LNCaP clone FGC (cell line): ENCODE results near the gene SPRED2.

Experiments used
- DNase-seq: peaks from one replicate; pipeline ENCODE4 v3.0.0-alpha.2; 2011; ENCODE audit warnings: low read depth
- H3K4me3 ChIP-seq: 2 replicates; pipeline ENCODE4 v1.5.1; 2011; ENCODE audit warnings: mild to moderate bottlenecking, low read depth, low read length, control low read depth
- TF ChIP-seq, protein P1 (sequence below): IDR thresholded peaks from 2 replicates; pipeline ENCODE4 v1.5.1; 2012; ENCODE audit warnings: mild to moderate bottlenecking; ENCODE audit not compliant: control insufficient read depth, insufficient read depth; ENCODE audit errors: extremely low read depth

The SPRED2 gene

DNA sequence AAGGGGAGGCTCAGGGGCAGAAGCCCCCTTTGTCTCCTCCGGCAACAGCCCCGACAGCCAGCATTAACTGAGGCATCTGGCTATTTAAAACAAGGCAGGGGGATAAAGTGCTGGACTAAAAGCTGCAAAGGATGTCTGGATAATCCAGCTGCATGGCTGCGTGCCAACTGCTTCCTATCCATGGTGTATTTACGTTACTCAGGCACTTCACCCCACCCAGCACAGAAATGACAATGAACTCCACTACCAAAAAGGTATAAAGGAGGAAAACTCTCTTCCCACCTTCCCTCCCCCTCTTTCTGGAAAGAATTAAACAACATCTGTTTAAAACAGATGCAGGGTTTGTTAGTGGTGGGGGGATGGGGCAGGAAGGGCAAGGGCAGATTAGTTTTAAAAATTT lies 82.5 kb downstream of the SPRED2 start:
- H3K4me3 ChIP-seq = no peak overlapping the region
- no peak for DNase-seq
- TF ChIP-seq, protein P1, sequence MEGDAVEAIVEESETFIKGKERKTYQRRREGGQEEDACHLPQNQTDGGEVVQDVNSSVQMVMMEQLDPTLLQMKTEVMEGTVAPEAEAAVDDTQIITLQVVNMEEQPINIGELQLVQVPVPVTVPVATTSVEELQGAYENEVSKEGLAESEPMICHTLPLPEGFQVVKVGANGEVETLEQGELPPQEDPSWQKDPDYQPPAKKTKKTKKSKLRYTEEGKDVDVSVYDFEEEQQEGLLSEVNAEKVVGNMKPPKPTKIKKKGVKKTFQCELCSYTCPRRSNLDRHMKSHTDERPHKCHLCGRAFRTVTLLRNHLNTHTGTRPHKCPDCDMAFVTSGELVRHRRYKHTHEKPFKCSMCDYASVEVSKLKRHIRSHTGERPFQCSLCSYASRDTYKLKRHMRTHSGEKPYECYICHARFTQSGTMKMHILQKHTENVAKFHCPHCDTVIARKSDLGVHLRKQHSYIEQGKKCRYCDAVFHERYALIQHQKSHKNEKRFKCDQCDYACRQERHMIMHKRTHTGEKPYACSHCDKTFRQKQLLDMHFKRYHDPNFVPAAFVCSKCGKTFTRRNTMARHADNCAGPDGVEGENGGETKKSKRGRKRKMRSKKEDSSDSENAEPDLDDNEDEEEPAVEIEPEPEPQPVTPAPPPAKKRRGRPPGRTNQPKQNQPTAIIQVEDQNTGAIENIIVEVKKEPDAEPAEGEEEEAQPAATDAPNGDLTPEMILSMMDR = no peak

DNA sequence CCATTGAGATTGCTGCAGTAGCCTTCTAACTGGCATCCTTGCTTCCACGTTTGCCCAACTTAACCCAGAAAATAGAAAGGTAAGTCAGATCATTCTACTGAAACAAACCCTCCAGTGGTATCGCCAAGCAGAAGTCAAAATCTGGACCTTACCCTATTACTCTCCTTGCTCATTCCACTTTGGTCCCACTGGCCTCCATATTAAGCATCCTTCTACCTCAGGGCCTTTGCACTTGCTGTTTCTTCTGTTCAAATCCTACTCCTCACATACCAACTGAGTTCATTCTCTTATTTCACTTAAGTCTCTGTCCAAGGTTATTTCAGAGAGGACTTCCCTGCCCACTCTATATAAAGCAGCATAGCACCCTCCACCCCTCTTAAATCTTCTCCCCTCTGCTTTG lies 84.5 kb downstream of the SPRED2 start:
- TF ChIP-seq, protein P1 = no peak

DNA sequence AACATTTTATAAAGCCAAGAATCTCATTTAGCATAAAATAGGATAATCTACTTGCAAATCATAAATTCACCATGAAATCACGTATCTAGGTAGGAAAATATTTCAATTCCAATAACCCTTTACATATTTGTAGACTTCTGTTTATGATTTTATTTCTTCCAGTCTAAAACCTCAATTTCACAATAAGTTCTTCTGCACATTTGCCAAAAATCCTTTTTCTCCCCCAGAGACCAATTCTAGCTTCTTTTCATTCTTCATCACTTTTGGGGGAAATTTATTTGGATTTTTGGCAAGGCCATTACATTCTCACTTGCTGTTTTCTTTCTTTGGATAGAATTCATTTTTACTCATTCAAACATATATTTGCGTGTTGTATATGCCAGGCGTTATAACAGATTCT lies 86.8 kb downstream of the SPRED2 start:
- no peak for DNase-seq
- no peak overlapping the region for H3K4me3 ChIP-seq
- TF ChIP-seq, protein P1 = no peak

More for the DNA sequence above, 84.5 kb downstream of the SPRED2 start:
- no peak for DNase-seq
- H3K4me3 ChIP-seq = no peak overlapping the region

DNA sequence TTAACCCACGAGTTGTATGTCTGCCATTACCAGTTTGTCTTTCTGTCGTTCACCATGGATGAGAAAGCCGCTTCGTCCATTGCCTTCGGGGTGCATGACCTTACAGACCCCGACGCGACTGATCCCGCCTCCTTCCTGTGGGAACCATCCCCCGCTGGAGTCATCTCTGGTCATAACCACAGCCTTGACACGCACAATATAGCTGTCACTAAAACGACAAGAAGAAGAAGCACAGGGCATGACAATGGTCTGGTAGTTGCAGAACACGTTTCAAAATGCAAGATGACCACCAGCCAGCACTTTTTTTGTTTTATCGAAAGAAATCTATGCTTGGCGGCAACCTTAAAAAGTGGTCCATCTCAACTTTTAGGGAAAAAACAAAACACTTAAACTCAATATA lies 87.7 kb downstream of the SPRED2 start:
- DNase-seq = no peak
- TF ChIP-seq, protein P1 = no peak
- H3K4me3 ChIP-seq = no peak overlapping the region

DNA sequence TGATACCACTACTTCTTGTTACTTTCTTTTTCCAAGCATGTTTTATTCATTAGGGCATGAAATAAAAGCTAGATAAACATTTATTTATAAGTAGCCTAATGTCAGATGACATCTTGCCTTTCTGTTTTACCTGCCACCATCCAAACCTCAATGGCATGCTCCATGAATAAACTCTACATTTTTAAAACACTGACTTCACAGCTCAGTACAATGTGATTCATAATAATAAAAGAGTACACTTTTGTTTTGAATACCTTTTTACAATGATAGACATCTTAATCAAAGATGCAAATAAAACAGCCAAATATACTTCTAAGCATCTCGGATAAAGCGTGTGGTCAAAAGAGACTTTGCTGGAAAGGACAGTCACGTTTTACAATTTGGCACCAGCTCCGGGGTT lies 88.2 kb downstream of the SPRED2 start:
- no peak for DNase-seq
- no peak overlapping the region for H3K4me3 ChIP-seq
- TF ChIP-seq, protein P1 = no peak

DNA sequence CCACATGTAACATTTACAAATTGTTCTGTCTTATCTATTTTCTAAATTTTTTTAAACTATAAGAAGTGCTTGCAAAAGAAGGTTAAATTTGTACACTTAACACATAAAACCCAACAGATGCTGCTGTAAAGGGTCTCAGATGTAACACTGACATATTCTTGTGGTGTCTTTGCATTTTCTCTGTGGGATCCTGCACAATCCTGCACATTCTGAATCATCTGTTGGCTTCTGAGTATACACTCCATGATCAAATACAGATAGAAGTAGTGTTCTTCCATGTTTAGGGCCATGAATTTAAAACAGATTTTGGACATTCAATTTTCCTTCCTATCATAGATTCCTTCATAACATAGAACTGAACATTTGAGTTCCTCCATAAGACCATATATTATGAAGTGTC lies 89.0 kb downstream of the SPRED2 start:
- TF ChIP-seq, protein P1 = no peak
- no peak for DNase-seq
- no peak overlapping the region for H3K4me3 ChIP-seq

DNA sequence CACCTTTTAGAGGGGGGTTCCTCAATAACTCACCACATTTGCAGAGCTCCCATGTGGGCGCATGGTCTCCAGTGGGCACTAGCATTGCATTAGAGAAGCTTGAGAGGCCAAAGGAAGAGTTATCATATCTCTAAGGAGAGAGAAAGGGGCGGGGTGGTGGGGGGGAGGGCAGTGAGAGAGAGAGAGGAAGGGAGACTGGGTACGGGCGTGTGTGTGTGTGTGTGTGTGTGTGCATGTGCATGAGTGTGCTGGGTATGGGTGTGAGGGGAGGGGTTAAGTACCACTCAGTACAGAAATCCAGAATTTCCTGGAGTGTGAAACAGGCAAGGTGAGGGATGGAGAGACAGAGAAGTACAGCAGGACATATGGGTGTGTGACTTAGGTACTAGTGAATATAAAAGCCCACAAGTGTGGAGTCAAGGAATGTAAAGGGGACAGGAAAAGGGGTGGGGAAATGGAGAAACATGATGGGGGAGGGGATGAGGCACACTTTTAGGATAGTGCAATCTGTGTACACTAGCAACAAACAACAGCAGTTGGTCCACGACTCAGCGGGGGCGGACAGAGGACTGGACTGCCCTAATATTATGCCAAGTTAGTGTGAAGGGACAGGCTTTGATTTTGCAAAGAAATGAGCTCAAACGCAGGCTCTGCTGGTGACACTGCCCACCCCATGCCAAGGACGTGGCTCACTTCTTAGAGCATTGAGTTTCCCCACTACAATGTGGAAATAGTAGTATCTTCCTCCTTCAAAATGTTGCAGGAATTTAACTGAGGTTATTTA lies 91.3 kb downstream of the SPRED2 start:
- no peak overlapping the region for H3K4me3 ChIP-seq
- no peak for DNase-seq
- TF ChIP-seq, protein P1 = no peak
